Progenitor cell of endocrine pancreas (in vitro differentiated cells): ENCODE data around the gene SCN9A. TPM values are rescaled to one million over a fixed set of nuclear protein-coding genes. Genes with fewer than 3 reads are reported as not detected.

Experiments
- DNase-seq: peaks from one replicate; pipeline ENCODE4 v3.0.0; 2021; ENCODE audit warnings: low spot score; ENCODE audit not compliant: unreplicated experiment
- H3K27ac Mint-ChIP-seq: 2 replicates; pipeline ENCODE4 v1.8.0; 2021; ENCODE audit warnings: mild to moderate bottlenecking, moderate library complexity, mixed read lengths
- H3K27me3 Mint-ChIP-seq: 2 replicates; pipeline ENCODE4 v1.8.0; 2021; ENCODE audit warnings: mixed read lengths
- H3K36me3 Mint-ChIP-seq: 2 replicates; pipeline ENCODE4 v1.8.0; 2022; ENCODE audit warnings: mixed read lengths; ENCODE audit not compliant: insufficient read depth
- H3K4me1 Mint-ChIP-seq: 2 replicates; pipeline ENCODE4 v1.8.0; 2021; ENCODE audit warnings: low read depth, mixed read lengths
- H3K4me3 Mint-ChIP-seq: 2 replicates; pipeline ENCODE4 v1.8.0; 2021; ENCODE audit warnings: low read depth, mild to moderate bottlenecking, moderate library complexity, mixed read lengths
- H3K9me3 Mint-ChIP-seq: 2 replicates; pipeline ENCODE4 v1.8.0; 2021; ENCODE audit warnings: low read depth, mixed read lengths
- CTCF ChIP-seq: fragments of 200-600 bp; sonication (generic); IDR thresholded peaks from one replicate; pipeline ENCODE4 v1.5.0; 2021; ENCODE audit warnings: antibody characterized with exemption, mild to moderate bottlenecking; ENCODE audit not compliant: unreplicated experiment
- total RNA-seq: library from RNA; stranded (reverse); gene quantifications from 2 replicates; pipeline ENCODE4 v1.2.1, GENCODE V29; 2021

SCN9A gene
- total RNA-seq, 1 donor from 2014 or later = 23.7 TPM

DNA sequence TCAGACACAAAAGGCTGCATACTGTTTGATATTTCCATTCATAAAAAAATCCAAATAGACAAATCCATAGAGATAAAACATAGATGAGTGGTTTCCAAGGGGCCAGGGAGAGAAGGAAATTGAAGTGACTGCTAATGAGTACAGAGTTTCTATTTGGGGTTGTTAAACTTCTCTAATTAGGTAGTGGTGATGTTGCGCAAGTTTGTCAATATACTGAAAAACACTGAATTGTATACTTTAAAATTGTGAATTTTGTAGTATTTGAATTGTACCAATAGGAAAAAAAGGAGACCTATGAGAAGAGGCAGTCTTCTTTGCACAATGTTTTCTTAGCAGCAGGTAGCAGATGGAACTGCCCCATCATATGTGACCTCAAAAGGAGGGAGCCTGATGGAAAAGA lies 71.1 kb downstream of the SCN9A start:
- peaks cover 4% of the 10 kb centered on the region for H3K9me3 Mint-ChIP-seq
- DNase-seq = no peak
- H3K27me3 Mint-ChIP-seq = no peaks in the 10 kb centered on the region
- H3K4me1 Mint-ChIP-seq = no peaks in the 10 kb centered on the region
- no peak overlapping the region for H3K27ac Mint-ChIP-seq
- no peak overlapping the region for H3K4me3 Mint-ChIP-seq
- peaks cover 6% of the 10 kb centered on the region for H3K36me3 Mint-ChIP-seq
- TF ChIP-seq CTCF = no peak

DNA sequence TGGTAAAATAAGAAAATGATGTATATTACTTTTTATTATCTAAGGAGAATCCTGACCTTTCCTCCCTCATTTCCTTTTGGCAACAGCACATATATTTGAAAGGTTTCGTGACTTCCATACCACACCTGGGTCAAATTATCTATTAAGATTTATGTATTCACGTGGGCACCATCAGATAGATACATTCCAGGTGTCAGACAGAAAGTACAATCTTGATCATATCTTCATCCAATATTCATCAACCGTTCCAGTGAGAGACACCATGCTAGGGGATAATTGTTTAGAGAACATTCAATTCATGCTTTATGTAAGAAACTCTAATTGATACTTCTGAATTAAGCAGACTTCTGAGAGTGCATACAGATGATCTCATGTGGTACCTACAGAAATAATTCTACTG lies 73.7 kb downstream of the SCN9A start:
- Mint-ChIP-seq H3K9me3 (no peaks in the 10 kb centered on the region), H3K36me3 (peaks cover 1% of the 10 kb centered on the region), H3K4me1 (no peaks in the 10 kb centered on the region), H3K27me3 (no peaks in the 10 kb centered on the region), H3K27ac (no peak overlapping the region), H3K4me3 (no peak overlapping the region)
- TF ChIP-seq CTCF = no peak
- no peak for DNase-seq

DNA sequence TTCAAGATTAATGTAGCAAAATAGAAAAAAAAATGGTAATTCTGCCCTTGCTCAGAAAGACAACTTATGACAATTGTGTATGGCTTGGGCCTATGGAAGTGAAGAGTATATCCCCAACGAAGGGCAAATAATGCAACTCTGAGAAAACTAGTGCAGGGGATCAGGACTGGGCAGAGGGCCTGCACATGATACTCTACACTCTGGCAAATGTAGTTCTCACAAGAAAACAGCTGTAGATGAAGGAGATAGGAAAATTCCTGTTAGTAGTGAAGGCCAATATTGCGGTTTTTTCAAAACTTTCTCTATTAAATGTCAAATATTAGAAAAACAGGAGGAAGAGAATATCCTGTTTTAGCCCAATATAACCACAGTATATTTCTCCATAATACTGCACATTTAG lies 77.8 kb downstream of the SCN9A start:
- H3K9me3 Mint-ChIP-seq = no peaks in the 10 kb centered on the region
- no peaks in the 10 kb centered on the region for H3K27me3 Mint-ChIP-seq
- H3K27ac Mint-ChIP-seq = no peak overlapping the region
- H3K4me3 Mint-ChIP-seq = no peak overlapping the region
- H3K36me3 Mint-ChIP-seq = peaks cover 1% of the 10 kb centered on the region
- DNase-seq = no peak
- TF ChIP-seq CTCF = no peak
- no peaks in the 10 kb centered on the region for H3K4me1 Mint-ChIP-seq

DNA sequence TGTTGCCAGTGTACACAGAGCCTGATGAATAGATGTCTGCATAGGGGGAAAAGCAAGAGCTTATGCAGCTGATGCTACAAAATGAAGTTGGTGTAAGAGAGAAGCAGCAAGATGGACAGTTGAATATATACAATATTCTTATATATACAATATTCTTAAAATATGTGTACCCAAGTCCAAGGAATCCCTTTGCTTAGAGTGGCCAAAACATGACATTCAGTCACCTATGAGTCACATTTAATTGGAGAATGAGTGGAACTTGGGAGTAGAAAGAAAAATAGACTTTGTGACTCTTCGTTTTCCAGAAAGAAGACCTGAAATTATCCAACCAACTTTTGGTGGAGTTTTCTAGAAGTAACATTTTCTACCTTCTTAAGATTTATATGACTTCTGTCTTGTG lies 81.8 kb downstream of the SCN9A start:
- DNase-seq = no peak
- no peak for TF ChIP-seq CTCF
- Mint-ChIP-seq H3K27ac (no peak overlapping the region), H3K4me3 (no peak overlapping the region), H3K9me3 (peaks cover 11% of the 10 kb centered on the region), H3K36me3 (peaks cover 21% of the 10 kb centered on the region), H3K4me1 (no peaks in the 10 kb centered on the region), H3K27me3 (no peaks in the 10 kb centered on the region)

DNA sequence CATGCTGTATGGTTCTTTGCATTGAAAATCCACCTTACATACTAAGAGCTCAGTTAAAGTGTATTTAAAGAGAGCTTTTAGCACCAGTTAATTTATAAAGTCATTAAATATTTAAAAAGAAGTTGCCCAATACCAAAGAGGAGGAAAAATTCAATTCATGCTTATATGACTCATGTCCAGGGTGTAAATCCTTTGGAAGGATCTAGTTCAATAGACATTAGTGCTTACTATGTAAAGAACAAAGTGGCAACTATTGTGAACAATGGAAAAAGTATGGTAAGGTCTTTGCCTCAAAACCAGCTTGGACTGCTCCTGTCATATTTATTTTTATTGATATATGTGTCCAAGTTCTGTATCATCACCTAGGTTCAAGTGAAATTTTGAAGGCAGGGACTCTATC lies 90.5 kb downstream of the SCN9A start:
- H3K9me3 Mint-ChIP-seq = peaks cover 6% of the 10 kb centered on the region
- TF ChIP-seq CTCF = no peak
- H3K36me3 Mint-ChIP-seq = peaks cover 11% of the 10 kb centered on the region
- H3K27me3 Mint-ChIP-seq = no peaks in the 10 kb centered on the region
- no peak overlapping the region for H3K27ac Mint-ChIP-seq
- no peak for DNase-seq
- H3K4me3 Mint-ChIP-seq = no peak overlapping the region
- H3K4me1 Mint-ChIP-seq = no peaks in the 10 kb centered on the region

DNA sequence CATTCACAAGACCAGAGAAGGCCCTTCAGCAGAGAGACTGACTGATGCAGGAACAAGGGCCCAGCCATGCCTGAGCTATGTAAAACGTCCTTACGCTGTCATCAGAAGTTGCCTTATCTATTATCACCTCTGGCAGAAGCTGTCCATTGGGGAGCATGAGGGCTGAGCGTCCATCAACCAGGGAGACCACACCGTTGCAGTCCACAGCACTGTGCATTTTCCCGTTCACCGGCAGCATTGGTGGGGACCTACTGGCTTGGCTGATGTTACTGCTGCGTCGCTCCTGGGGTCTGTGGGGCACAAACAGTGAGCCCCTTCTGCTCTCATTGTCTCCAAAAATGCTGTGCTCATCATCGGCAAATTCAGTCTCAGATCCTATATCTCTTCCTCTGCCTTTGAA lies 91.4 kb downstream of the SCN9A start:
- no peak overlapping the region for H3K27ac Mint-ChIP-seq
- peaks cover 12% of the 10 kb centered on the region for H3K36me3 Mint-ChIP-seq
- no peak for TF ChIP-seq CTCF
- no peaks in the 10 kb centered on the region for H3K9me3 Mint-ChIP-seq
- DNase-seq = no peak
- no peak overlapping the region for H3K4me3 Mint-ChIP-seq
- H3K27me3 Mint-ChIP-seq = no peaks in the 10 kb centered on the region
- H3K4me1 Mint-ChIP-seq = no peaks in the 10 kb centered on the region
